HG03159 (cell line): Measurements from ENCODE around the gene UPF1.

Experiments
- ATAC-seq: cut with Tn5 transposase; IDR thresholded peaks from one replicate; pipeline ENCODE4 v1.9.1; 2021; ENCODE audit warnings: mild to moderate bottlenecking, moderate library complexity; ENCODE audit not compliant: unreplicated experiment

Gene UPF1

DNA sequence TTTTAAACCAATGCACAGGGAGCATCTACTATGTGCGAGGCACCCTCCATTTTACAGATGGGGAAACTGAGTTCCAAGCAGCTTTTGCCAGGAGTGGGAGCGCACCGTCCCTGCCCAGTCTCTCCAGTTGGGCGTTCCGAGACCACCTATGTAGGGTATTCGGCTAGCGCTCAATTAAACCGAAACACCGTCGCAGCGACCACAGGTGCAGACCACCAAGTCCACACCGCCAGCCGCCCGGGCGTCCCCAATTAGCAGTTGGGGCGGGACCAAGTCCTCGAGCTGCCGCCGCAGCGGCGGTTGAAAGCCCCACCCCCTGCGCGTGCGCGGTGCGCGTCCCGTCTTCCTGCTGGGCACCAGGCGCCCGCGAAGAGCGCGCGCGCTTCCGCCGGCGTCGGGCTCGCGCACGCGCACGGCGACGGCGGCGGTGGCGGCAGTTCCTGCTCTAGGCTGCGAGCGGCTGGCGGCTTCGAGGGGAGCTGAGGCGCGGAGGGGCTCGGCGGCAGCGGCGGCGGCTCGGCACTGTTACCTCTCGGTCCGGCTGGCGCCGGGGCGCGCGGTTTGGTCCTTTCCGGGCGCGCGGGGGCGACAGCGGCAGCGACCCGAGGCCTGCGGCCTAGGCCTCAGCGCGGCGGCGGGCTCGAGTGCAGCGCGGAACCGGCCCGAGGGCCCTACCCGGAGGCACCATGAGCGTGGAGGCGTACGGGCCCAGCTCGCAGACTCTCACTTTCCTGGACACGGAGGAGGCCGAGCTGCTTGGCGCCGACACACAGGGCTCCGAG, at the start of gene UPF1:
Gene UPF1, plus strand, starts transcription at position 436 of the 782 bp plus-strand sequence. Its CDS starts 251 bp downstream, at position 687.
- ATAC-seq, result peak; percentile 76

DNA sequence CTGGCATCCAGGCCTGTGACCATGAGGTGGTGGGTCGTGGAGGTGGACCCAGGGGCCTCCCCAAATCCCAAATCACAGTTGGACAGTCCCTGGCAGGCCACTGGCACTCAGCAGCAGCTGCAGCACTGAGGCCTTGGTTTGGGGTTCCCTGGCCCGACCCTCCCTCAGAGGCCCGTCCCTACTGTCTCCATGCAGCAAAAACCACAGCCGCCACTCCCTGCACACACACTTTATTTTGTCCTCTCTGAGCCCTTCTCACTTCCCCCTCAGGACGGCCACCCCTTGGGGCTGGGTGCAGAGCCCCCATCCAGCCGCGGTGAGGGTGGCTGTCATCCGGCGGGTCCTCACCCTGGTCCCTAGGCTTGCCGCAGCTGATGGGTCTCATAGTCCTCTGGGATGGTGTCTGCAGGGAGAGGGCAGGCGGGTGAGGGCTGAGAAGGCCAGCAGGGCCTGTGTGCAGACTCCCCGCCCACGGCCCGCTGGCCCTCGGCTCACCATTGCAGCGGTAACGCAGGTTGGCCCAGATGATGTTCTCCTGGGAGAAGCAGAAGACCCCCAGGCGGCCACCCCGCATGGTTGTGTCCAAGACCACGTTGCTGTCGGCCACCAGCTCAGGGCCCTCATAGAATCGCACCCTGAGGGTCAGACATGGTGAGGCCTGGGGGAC, 49.1 kb upstream of the UPF1 start:
- no peak for ATAC-seq

DNA sequence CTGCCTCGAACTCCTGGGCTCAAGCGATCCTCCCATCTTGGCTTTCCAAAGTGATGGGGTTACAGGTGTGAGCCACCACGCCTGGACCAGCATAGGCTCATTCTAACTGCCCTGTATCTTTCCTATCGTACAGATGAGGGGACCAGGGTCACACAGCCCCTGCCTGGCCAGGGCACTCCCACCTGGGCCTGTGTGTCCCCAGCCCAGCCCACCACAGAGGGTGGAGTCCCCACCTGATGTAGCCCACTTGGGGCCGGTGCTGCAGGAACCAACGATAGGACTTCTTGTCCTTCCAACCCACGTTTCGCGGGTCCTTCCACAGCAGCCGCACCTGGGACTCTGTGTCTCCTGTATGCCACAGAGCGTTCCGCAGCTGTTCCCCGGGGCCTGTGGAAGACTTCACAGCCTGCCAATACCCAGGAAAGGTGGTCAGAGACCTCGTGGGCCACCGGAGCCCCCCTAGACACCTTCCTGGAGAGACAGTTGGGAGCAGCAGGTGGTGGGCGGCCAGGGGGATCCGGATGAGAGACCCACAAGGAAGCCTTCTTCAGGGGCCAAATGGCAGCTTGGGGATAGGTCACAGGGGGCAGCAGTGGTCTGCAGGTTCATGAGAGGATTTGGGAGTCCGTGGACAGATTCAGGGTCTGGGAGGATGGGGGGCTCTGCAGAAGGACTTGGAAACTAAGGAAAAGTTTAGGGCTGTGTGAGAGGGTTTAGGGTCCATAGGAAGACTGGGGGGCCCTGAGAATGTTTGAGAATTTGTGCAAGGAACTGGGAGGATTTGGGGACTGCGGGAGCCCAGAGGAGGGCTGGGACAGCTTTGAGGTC, 47.6 kb upstream of the UPF1 start:
- ATAC-seq, result no peak

DNA sequence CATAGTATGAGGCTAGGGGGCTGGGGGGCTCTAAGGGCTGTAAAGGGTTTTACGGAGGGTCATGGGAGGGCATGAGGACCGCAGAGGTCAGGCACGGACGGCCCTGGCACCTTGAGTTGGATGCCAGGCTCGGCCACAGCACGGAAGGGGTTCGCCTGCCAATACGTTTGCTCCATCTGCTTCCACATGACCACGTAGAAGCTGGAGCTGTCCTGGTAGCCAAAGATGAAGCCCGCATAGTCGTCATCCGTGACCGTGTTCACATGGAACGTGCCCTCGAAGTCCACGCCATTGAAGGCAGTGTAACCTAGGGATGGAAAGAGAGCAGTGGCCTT, 47.0 kb upstream of the UPF1 start:
- no peak for ATAC-seq

DNA sequence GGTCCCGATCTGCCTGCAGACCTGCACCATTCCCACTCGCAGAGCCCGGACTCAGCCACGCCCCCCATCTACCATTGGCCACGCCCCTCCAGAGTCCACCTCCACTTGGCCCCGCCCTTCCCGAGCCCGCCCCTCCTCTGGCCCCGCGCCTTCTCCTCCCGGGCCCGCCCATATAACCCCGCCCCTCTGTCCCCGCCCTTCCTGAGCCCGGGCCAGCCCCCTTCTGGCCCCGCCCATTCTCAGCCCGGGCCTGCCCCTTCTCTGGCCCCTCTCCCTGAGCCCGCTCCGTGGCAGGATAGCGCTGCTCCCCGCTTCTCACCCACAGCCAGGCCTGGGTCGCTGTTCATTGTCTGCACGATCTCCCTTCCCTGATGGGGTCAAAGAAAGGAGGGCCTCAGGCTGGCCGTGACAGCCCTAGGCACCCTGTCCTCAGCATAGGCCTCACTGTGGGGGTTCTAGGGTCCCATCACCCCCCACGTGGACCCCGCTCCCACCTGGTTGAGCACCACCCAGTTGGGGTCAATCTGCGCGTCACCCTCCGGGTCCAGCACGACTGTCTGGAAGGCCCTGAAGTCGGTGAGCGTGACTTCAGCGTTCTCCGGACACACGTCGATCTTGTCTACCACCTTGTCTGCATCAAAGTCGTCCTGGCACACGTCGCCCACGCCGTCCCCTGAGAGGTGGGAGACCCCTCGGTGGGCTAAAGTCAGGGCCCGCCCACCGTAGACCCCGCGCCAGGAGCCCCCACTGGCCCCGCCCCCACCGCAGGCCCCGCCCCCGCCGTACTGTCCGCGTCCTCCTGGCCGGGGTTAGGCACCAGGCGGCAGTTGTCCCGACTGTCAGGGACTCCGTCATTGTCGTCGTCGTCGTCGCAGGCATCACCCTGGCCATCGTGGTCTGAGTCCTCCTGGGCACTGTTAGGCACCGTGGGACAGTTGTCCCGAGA, 46.3 kb upstream of the UPF1 start:
- no peak for ATAC-seq

DNA sequence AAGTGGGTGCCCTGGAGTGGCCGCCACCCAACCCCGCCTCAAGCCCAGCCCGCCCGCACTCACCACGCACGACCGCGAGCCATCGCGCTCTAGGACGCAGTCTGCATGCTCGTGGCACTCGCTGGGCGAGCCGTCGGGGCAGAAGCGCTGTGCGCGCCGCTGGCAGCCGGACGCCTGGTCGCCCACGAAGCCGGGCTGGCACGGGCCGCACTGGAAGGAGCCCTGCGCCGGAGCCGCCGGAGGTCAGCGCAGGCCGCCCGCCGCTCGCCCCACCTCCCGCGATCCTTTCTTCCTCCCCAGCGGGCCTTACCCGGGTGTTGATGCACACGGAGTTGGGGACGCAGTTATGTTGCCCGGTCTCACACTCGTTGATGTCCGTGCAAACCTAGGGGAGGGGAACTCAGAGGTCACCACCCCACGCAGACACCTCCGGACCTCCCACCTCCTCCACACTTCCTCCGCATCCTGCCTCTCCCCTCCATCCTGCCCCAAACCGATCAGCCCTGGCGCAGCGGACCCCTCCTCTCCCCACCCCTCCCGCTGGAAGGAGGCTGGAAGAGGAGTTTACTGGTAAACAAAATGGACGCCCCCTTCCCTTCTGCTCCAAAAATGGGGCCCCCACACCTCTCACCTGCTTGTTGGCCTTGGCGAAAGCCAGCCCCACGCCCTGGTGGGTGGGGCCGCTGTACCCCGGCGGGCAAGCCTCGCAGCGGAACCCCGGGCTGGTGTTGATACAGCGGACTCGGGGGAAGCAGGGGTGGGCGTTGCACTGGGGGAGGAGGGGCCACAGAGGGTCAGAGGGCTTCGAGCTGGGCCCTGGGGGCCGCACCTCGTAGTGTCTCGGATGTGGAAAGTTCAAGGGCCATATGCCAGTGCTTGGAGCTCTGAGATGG, 43.0 kb upstream of the UPF1 start:
- no peak for ATAC-seq

DNA sequence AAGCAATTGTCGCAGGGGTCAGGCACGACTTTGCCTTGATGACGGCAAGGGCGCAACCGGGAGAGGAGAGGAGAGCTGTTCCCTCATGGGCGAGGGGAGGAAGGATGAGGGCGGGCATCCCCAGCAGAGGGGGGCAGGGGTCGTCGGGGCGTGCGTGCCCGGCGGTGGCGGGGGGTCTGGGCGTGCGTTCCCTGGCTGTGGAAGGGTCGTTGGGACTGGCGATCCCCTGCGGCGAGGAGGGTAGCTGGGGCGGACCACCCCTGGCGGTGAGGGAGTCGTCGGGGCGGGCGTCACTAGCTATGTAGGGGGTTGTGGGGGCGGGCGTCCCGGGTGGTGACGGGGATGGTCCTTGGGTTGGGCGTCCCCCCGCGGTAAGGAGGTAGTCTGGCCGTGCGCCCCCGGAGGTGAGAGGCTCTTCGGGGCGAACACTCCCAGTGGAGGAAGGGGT, 42.3 kb upstream of the UPF1 start:
- no peak for ATAC-seq

DNA sequence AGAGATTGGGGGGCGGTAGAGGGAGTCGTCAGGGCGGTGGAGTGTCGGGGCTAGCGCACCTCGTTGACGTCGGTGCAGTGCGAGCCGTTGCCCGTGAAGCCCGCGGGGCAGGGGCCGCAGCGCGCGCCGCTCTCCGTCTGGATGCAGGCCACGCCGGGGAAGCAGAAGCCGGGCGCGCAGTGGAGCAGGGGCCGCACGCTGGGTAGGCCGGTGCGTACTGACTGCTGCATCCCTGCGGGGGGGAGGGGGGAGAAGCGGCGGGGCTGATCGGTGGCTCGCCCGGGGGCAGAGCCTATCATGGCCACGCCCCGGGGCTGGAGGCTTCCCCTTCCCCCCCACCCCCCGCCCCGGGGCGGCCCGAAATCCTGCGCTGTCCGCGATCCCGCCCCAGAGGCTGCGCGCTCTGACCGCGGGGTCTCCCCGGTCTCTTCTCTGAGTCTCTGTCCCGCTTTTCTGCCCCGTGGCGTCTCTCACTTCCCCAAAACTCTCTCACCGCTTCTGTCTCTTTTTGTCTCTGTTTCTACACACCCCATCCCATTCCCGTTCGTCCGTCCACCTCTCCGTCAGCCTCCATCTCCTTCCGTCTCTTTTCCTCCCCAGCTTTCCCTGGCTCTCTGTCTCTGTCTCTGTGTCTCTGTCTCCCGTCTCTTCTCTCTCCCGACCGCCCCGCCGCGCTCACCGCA, 41.7 kb upstream of the UPF1 start:
- ATAC-seq, result no peak

DNA sequence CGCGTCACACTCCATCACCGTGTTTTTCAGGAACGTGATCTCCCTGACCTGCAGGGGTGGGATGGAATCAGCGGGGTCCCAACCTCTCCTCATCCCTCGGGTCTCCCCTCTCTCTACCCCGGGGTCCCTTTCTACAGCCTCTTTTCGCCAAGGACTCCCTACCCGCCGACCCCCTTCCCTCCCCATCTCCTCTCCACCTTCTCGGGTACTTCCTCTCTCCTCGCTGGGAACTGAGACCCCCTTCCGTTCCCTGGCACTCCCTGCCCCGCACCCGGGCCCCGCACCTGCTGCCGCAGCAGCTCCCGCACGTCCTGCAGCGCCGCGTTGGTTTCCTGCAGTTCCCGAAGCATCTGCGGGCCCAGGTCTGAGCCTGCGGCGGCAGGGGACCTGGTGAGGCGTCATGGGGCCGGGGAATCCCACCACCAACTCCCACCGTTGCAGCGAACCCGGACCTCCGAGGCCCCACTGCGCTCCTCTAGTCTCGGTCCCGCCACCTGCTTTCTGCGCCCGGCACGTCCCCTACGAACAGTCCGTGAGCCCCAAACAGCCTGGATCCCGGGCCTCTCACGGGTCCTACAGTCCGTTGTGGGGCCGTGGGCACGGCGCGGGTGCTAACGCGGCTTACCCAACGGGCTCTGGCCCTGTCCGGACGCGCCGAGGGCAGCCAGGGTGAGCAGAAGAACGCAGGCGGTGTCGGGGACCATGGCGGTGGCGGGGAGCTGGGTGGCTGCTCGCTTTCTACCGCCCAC, 41.0 kb upstream of the UPF1 start, which contains the start of gene COMP:
Gene COMP, minus strand, starts transcription at position 740 of the 749 bp plus-strand sequence. Its CDS starts 36 bp downstream, at position 704.
- no peak for ATAC-seq

DNA sequence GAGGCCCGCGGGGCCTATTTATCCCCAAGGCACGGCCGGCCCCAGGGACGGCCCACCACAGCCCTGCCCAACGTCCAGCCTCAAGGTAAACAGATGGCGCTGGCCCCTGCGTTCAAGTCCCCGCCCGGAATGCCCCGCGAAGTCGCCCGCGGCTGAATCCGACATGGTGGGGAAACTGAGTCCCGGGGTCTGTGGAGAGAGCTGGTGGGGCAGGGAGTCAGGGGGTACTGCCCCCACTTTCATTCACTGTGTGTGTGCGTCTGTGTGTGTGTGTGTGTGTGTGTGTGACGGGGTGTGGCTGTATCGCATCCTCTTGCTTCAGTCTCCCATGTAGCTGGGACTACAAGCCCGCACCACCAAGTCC, 40.5 kb upstream of the UPF1 start:
- ATAC-seq, result no peak

DNA sequence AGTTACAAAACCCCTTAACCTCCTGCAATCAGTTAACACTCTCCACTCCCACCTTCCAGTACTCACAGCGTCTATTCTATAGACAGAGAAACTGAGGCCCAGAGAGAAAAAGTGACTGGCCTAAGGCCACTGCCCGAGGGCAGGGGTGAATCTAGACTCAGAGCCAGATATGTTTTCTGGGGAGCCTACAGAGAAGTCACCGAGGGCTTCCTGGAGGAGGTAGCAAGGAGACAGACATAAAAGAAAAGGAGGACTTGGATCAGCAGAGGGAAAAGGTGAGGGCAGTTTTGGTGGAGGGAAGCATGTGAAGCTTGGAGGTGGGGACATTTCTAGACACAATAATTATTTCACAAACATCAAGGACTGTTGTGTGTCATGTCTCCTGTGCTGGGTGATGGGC, 39.1 kb upstream of the UPF1 start:
- no peak for ATAC-seq

DNA sequence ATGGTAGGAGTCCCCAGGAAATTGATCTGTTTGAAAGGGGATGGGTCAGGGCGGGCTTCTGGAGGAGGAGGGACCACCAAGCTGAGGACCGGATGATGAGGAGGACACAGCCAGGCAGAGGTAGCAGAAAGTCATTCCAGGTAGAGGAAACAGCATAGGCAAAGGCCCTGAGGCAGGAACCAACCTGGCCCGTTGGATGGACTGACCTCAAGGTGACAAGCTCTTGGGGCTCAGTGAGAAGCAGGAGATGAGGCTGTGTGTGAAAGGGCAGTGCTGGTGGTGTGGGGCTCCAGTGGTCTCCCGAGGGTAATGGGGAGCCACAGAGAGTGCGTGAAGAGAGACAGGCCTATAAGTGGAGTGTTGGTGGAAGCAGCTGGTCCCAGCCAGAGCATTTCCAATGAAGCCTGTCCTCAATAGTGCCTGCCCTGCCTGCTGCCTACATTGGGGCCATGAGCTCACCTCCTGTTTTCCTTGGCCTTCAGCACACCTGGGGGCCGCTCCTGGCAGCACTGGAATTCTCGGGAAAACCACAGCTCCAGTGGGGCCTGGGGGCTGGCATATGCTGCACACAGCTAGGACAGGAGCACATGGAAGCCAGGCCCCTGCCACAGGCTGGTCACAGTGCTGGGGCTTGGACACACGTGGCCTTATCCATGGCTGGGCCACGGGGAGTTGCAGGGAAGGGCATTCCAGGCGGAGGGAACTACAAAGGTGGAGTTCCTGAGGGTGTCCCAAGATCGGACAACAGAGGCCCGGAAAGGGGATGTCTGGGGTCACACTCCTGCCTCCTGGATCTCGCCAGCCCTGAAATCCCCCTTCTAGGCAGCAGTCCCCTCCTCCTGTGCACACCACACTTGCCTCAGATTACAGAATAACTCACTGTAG, 38.4 kb upstream of the UPF1 start:
- no peak for ATAC-seq

DNA sequence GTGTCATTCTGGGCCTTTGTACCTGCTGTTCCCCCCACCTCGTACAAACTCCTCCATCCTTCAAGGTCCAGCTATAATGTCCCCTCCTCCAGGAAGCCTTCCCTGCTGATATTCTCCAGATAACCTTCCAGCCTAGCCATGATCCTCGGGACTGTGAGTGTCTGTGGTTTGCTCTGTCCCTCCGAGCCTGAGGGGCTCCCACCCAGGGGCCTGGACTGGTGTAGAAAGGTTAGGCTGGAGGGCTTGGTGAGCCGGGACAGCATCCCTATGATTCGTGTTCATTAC, 37.8 kb upstream of the UPF1 start:
- no peak for ATAC-seq

DNA sequence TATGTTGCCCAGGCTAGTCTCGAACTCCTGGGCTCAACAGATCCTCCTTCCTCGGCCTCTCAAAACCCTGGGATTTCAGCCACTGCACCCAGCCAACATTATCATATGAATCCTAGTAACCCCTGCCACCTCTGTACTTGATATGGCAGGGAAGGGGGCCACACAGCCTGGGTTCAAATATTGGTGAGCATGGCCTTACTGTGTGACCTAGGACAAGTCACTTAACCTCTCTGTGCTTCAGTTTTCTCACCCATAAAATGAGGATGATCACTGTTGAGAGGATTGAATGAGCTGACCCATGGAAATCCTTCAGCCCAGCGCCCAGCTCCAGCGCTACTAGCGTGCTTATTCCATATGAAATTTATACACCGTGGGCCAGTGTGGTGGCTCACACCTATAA, 37.1 kb upstream of the UPF1 start:
- no peak for ATAC-seq

DNA sequence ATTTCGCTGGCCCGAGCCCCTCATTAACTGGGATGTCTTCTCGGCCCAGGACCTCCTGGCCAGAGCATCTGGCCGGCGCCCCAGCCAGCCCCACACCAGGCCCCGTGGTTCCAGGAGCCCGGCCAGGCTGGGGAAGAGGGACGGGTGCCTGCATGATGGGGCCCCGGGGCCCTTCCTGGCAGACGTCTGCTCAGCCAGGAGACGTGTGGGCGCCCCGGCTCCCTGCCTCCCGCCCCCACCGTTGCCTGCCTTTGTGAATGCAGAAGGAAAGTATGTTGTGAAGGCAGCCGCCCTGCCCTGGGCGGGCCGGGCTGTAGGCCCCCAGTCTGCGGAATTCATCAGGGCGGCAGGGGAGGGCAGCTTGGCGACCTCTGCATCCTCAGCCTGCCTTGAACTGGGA, 36.2 kb upstream of the UPF1 start:
- no peak for ATAC-seq

DNA sequence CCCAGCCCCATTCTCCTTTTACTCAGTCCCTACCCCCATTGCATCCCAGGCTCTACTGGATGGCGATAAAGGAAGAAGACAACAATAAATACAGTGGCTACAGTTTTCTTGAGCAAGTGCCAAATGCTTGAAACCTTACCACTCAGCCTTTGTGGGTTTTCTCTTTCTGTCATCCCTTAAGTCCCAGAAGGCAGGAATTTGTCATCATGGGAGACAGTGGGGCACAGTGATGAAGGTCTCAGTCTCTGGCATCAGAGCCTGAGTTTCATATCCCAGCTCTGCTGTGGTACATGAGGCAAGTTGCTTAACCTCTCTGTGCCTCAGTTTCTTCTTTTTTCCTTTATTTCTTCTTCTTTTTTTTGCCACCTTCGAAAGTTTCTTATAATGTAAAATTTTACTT, 35.5 kb upstream of the UPF1 start:
- no peak for ATAC-seq
